ENCODE data around the gene SMPDL3A. TPM values are rescaled to one million over a fixed set of nuclear protein-coding genes. Genes with fewer than 3 reads are reported as not detected.

Gene SMPDL3A
- total RNA-seq, 1 experiment from 2014 or later, result 3.1 TPM

Small RNA genes within 50 kb of the gene (small RNA-seq; reads per million reads assigned to genes)
- gene RN7SL564P, result not detected

Other genes with a start within 250 kb of the SMPDL3A start
- gene PKIB, start 178.9 kb upstream of the SMPDL3A start, total RNA-seq (2014; rRNA removed; shearing (Covaris generic)), result 5.8 and 6.1 TPM in 2 replicates
- gene FABP7, start 9.5 kb upstream of the SMPDL3A start, total RNA-seq (2014; rRNA removed; shearing (Covaris generic)), result not detected in 2 replicates
- not detected in 2 replicates for gene CLVS2, start 207.0 kb downstream of the SMPDL3A start, total RNA-seq (2014; rRNA removed; shearing (Covaris generic))